Measurements from ENCODE around the gene UNC5A.

UNC5A gene

GRCh38 chr5:176800024-176800423, 10.3 kb upstream of the UNC5A start:
- DNase-seq (ENCODE audit: low spot score), result no peak

GRCh38 chr5:176802116-176802784, 8.1 kb upstream of the UNC5A start:
- DNase-seq (ENCODE audit: low spot score), result no peak

GRCh38 chr5:176803068-176803942, 7.1 kb upstream of the UNC5A start:
- DNase-seq (ENCODE audit: low spot score), result no peak

- no peak for DNase-seq (ENCODE audit: low spot score)
These were observed 6.3 kb upstream of the UNC5A start for GRCh38 chr5:176803943-176804498.

- DNase-seq (ENCODE audit: low spot score), result no peak
These were observed 4.2 kb upstream of the UNC5A start for GRCh38 chr5:176806137-176806536.

GRCh38 chr5:176809544-176810080, 747 bp upstream of the UNC5A start:
- no peak for DNase-seq (ENCODE audit: low spot score)

GRCh38 chr5:176810687-176811501, 535 bp downstream of the UNC5A start:
- DNase-seq (ENCODE audit: low spot score), result no peak

- DNase-seq (ENCODE audit: low spot score), result peak; percentile 71
These were observed 2.2 kb downstream of the UNC5A start for GRCh38 chr5:176812269-176813259.

GRCh38 chr5:176813587-176814312, 3.4 kb downstream of the UNC5A start:
- DNase-seq (ENCODE audit: low spot score), result no peak

GRCh38 chr5:176814313-176814685, 3.9 kb downstream of the UNC5A start:
- no peak for DNase-seq (ENCODE audit: low spot score)

GRCh38 chr5:176814836-176815438, 4.6 kb downstream of the UNC5A start:
- DNase-seq (ENCODE audit: low spot score), result no peak

- DNase-seq (ENCODE audit: low spot score), result no peak
These were observed 5.8 kb downstream of the UNC5A start for GRCh38 chr5:176816043-176816745.

- DNase-seq (ENCODE audit: low spot score), result no peak
These were observed 6.5 kb downstream of the UNC5A start for GRCh38 chr5:176816791-176817347.

GRCh38 chr5:176817369-176817840, 7.0 kb downstream of the UNC5A start:
- no peak for DNase-seq (ENCODE audit: low spot score)

- DNase-seq (ENCODE audit: low spot score), result peak; percentile 55
These were observed 7.5 kb downstream of the UNC5A start for GRCh38 chr5:176817841-176818377.

GRCh38 chr5:176818391-176819098, 8.2 kb downstream of the UNC5A start:
- no peak for DNase-seq (ENCODE audit: low spot score)

- no peak for DNase-seq (ENCODE audit: low spot score)
These were observed 9.1 kb downstream of the UNC5A start for GRCh38 chr5:176819476-176819875.

GRCh38 chr5:176820937-176821336, 10.6 kb downstream of the UNC5A start:
- no peak for DNase-seq (ENCODE audit: low spot score)

Data from hepatic stellate cell (primary cell).